ENCODE data around the gene LZTS2.
A peak's percentile ranks its signal among the peaks of the same experiment; 100 is the strongest.

Gene LZTS2

GRCh38 chr10:101014966-101015581, 15.5 kb downstream of the LZTS2 start:
- DNase-seq: no peak

- DNase-seq: no peak
Measured at GRCh38 chr10:101015582-101015973, 16.0 kb downstream of the LZTS2 start.

GRCh38 chr10:101016814-101017213, 17.2 kb downstream of the LZTS2 start:
- no peak for DNase-seq

GRCh38 chr10:101018118-101018599, 18.6 kb downstream of the LZTS2 start:
- DNase-seq: no peak

GRCh38 chr10:101018600-101019439, 19.2 kb downstream of the LZTS2 start:
- DNase-seq: no peak

- DNase-seq: no peak
Measured at GRCh38 chr10:101019440-101019703, 19.8 kb downstream of the LZTS2 start.

- no peak for DNase-seq
Measured at GRCh38 chr10:101020427-101021075, 20.9 kb downstream of the LZTS2 start.

GRCh38 chr10:101021239-101021638, 21.6 kb downstream of the LZTS2 start:
- DNase-seq: no peak

- no peak for DNase-seq
Measured at GRCh38 chr10:101021692-101022251, 22.2 kb downstream of the LZTS2 start.

GRCh38 chr10:101022967-101023705, 23.5 kb downstream of the LZTS2 start:
- DNase-seq: no peak

- DNase-seq: no peak
Measured at GRCh38 chr10:101027106-101027720, 27.6 kb downstream of the LZTS2 start.

GRCh38 chr10:101028446-101029337, 29.1 kb downstream of the LZTS2 start:
- no peak for DNase-seq

GRCh38 chr10:101029520-101030295, 30.1 kb downstream of the LZTS2 start:
- DNase-seq: no peak

GRCh38 chr10:101030496-101031127, 31.0 kb downstream of the LZTS2 start:
- DNase-seq: no peak

GRCh38 chr10:101031128-101031795, 31.7 kb downstream of the LZTS2 start, which contains the start of the genes PDZD7 and SFXN3:
PDZD7 (minus strand) TSS chr10:101031129; CDS start chr10:101030219, 910 bp downstream.
SFXN3 (plus strand) TSS chr10:101031234; CDS start chr10:101034695, 3,461 bp downstream.
- peak; percentile 1 for DNase-seq

- no peak for DNase-seq
Measured at GRCh38 chr10:101031796-101032636, 32.4 kb downstream of the LZTS2 start.

GRCh38 chr10:101032637-101033224, 33.1 kb downstream of the LZTS2 start:
- no peak for DNase-seq

- no peak for DNase-seq
Measured at GRCh38 chr10:101033276-101033675, 33.7 kb downstream of the LZTS2 start.

All from NCI-H2081 treated with DMSO at 0.1 percent for 48 hours (cell line).